Liver (tissue), 3 donors: ENCODE measurements around the gene WNT16.

Experiments used
- ATF3 ChIP-seq: IDR thresholded peaks from 2 replicates; pipeline ENCODE4 v1.6.1; 2016; ENCODE audit warnings: antibody characterized with exemption
- CTCF ChIP-seq: fragments of 150-350 bp; IDR thresholded peaks from 2 replicates; pipeline ENCODE4 v1.5.1; 2017; ENCODE audit warnings: improper control_type of control experiment, low read depth, low read length; ENCODE audit not compliant: missing input control
- EGR1 ChIP-seq, 2 donors: IDR thresholded peaks; 2 replicates each; pipeline ENCODE4 v1.6.1; 2016 to 2018; ENCODE audit warnings: antibody characterized with exemption in 2 of 2, low read depth in 2 of 2
- MAX ChIP-seq: IDR thresholded peaks from 2 replicates; pipeline ENCODE4 v1.6.1; 2016; ENCODE audit warnings: antibody characterized with exemption
- RAD21 ChIP-seq, 2 donors: IDR thresholded peaks; 2 replicates each; pipeline ENCODE4 v1.6.1; 2016; ENCODE audit warnings: antibody characterized with exemption in 2 of 2, mild to moderate bottlenecking in 2 of 2
- REST ChIP-seq: IDR thresholded peaks from 2 replicates; pipeline ENCODE4 v1.6.1; 2016; ENCODE audit warnings: antibody characterized with exemption, mild to moderate bottlenecking
- YY1 ChIP-seq: IDR thresholded peaks from 2 replicates; pipeline ENCODE4 v1.6.1; 2016; ENCODE audit warnings: antibody characterized with exemption, mild to moderate bottlenecking
- donor health status: healthy.
- donor health status: healthy.

- no peak for TF ChIP-seq CTCF
- no peak for TF ChIP-seq MAX
- TF ChIP-seq YY1 = no peak
- TF ChIP-seq ATF3 = no peak
- no peak for TF ChIP-seq EGR1 (IDR thresholded peaks at IDR 0.05; ENCODE audit: low read depth in 2 of 2)
- no peak for TF ChIP-seq REST
- no peak for TF ChIP-seq RAD21 (IDR thresholded peaks at IDR 0.05)
These were observed 2.2 kb downstream of the WNT16 start for GRCh38 chr7:121331048-121331447.
